Mesenchymal stem cell (in vitro differentiated cells and primary cell): ENCODE results near the gene STEAP3.

Experiments used
- DNase-seq: peaks from one replicate; pipeline ENCODE4 v3.0.0-alpha.2; 2013
- H2AFZ ChIP-seq: one replicate; pipeline ENCODE4 v1.6.1; 2013; ENCODE audit warnings: low read depth, mild to moderate bottlenecking, control low read depth, inconsistent platforms, low read length, moderate library complexity
- H2AK5ac ChIP-seq: 2 replicates; pipeline ENCODE4 v1.6.1; 2013; ENCODE audit warnings: low read length, moderate library complexity, mild to moderate bottlenecking, inconsistent platforms; ENCODE audit not compliant: severe bottlenecking
- H2BK120ac ChIP-seq: one replicate; pipeline ENCODE4 v1.6.1; 2013; ENCODE audit warnings: low read depth, mild to moderate bottlenecking, inconsistent platforms, low read length, moderate library complexity
- H2BK12ac ChIP-seq, 2 experiments: one replicate each; pipeline ENCODE4 v1.6.1; 2013; ENCODE audit warnings: inconsistent platforms in 2 of 2, low read length in 2 of 2, mild to moderate bottlenecking in 2 of 2, moderate library complexity in 2 of 2, control low read depth in 1 of 2
- H2BK15ac ChIP-seq: one replicate; pipeline ENCODE4 v1.6.1; 2013; ENCODE audit warnings: mild to moderate bottlenecking, low read depth, inconsistent platforms; ENCODE audit not compliant: poor library complexity, severe bottlenecking
- H2BK5ac ChIP-seq: 2 replicates; pipeline ENCODE4 v1.6.1; 2013; ENCODE audit warnings: low read depth, mild to moderate bottlenecking, low read length, control low read depth, inconsistent platforms; ENCODE audit not compliant: poor library complexity, severe bottlenecking
- H3K14ac ChIP-seq, 2 experiments: one replicate each; pipeline ENCODE4 v1.6.1; 2013; ENCODE audit warnings: inconsistent platforms in 2 of 2, low read length in 2 of 2, control low read depth in 1 of 2, mild to moderate bottlenecking in 1 of 2, moderate library complexity in 1 of 2
- H3K18ac ChIP-seq, 2 experiments: one replicate each; pipeline ENCODE4 v1.6.1; 2013; ENCODE audit warnings: inconsistent platforms in 2 of 2, low read length in 2 of 2, control low read depth in 1 of 2, low read depth in 1 of 2, mild to moderate bottlenecking in 1 of 2
- H3K23ac ChIP-seq, 2 experiments: one replicate each; pipeline ENCODE4 v1.6.1; 2013; ENCODE audit warnings: inconsistent platforms in 2 of 2, low read length in 2 of 2, mild to moderate bottlenecking in 2 of 2, moderate library complexity in 2 of 2, control low read depth in 1 of 2
- H3K27ac ChIP-seq: 2 replicates; pipeline ENCODE4 v1.5.1; 2013; ENCODE audit warnings: mild to moderate bottlenecking, moderate library complexity, low read length, control low read depth, inconsistent platforms; ENCODE audit not compliant: poor library complexity, severe bottlenecking
- H3K27me3 ChIP-seq, 2 experiments: 2 replicates each; pipeline versions ENCODE4 v1.6.1 to v1.7.0; 2013; ENCODE audit warnings: low read length in 2 of 2, mild to moderate bottlenecking in 2 of 2, moderate library complexity in 2 of 2, control low read depth in 1 of 2, inconsistent platforms in 1 of 2; ENCODE audit not compliant: control insufficient read depth in 1 of 2, insufficient read depth in 1 of 2
- H3K36me3 ChIP-seq, 2 experiments: 2 replicates each; pipeline versions ENCODE4 v1.6.1 to v1.7.0; 2013; ENCODE audit warnings: low read length in 2 of 2, control low read depth in 1 of 2, inconsistent platforms in 1 of 2, low read depth in 1 of 2, mild to moderate bottlenecking in 1 of 2; ENCODE audit not compliant: insufficient read depth in 2 of 2, control insufficient read depth in 1 of 2
- H3K4ac ChIP-seq, 2 experiments: one replicate each; pipeline ENCODE4 v1.6.1; 2013; ENCODE audit warnings: inconsistent platforms in 2 of 2, low read length in 2 of 2, mild to moderate bottlenecking in 2 of 2, moderate library complexity in 2 of 2, control low read depth in 1 of 2, low read depth in 1 of 2
- H3K4me1 ChIP-seq: 2 replicates; pipeline ENCODE4 v1.6.1; 2013; ENCODE audit warnings: low read depth, low read length, control low read depth; ENCODE audit not compliant: control insufficient read depth, insufficient read depth
- H3K4me2 ChIP-seq: 2 replicates; pipeline ENCODE4 v1.6.1; 2013; ENCODE audit warnings: low read length, mild to moderate bottlenecking, inconsistent platforms; ENCODE audit not compliant: poor library complexity, severe bottlenecking
- H3K4me3 ChIP-seq, 2 experiments: 2 replicates each; pipeline versions ENCODE4 v1.5.1 to v1.7.0; 2013; ENCODE audit warnings: low read length in 2 of 2, mild to moderate bottlenecking in 2 of 2, control low read depth in 1 of 2, low read depth in 1 of 2; ENCODE audit not compliant: insufficient read depth in 1 of 2
- H3K79me1 ChIP-seq: replicated peaks from 2 replicates; pipeline ENCODE4 v1.6.1; 2013; ENCODE audit warnings: mild to moderate bottlenecking, control low read depth, low read length, inconsistent platforms; ENCODE audit not compliant: poor library complexity, severe bottlenecking
- H3K9ac ChIP-seq: 2 replicates; pipeline ENCODE4 v1.7.0; 2013; ENCODE audit warnings: mild to moderate bottlenecking, low read length, moderate library complexity
- H3K9me3 ChIP-seq: 2 replicates; pipeline ENCODE4 v1.7.0; 2013; ENCODE audit warnings: mild to moderate bottlenecking, low read length; ENCODE audit not compliant: control insufficient read depth
- H4K8ac ChIP-seq: one replicate; pipeline ENCODE4 v1.6.1; 2013; ENCODE audit warnings: inconsistent platforms, mild to moderate bottlenecking, low read length, moderate library complexity
- H4K91ac ChIP-seq: one replicate; pipeline ENCODE4 v1.6.1; 2013; ENCODE audit warnings: mild to moderate bottlenecking, low read length, inconsistent platforms
- WGBS: methylation state at CpG from one replicate; pipeline ENCODE4 v1.1.7; 2013; ENCODE audit warnings: mixed read lengths; 5-methylcytosine and 5-hydroxymethylcytosine counted together

The STEAP3 gene

GRCh38 chr2:119218478-119219064 lies 5.1 kb upstream of the STEAP3 start:
- Histone ChIP-seq H3K14ac (peak overlapping the region in 1 of 2 experiments; percentile 3), H2BK12ac (peak overlapping the region; percentile 3 to 20)

GRCh38 chr2:119219873-119220272 lies 3.8 kb upstream of the STEAP3 start:
- Histone ChIP-seq H2AK5ac (no peak overlapping the region), H2BK120ac (no peak overlapping the region), H3K23ac (no peak overlapping the region), H3K4ac (no peak overlapping the region), H2BK12ac (peak overlapping the region in 1 of 2 experiments; percentile 11), H4K8ac (no peak overlapping the region), H2BK5ac (no peak overlapping the region), H3K9ac (no peak overlapping the region), H2AFZ (no peak overlapping the region), H3K4me3 (no peak overlapping the region), H3K27ac (no peak overlapping the region), H3K9me3 (no peaks in the 10 kb centered on the region), H3K27me3 (no peaks in the 10 kb centered on the region), H3K4me2 (no peak overlapping the region), H3K36me3 (no peaks in the 10 kb centered on the region), H3K18ac (peak overlapping the region in 1 of 2 experiments; percentile 41), H3K4me1 (peaks cover 29% of the 10 kb centered on the region), H3K79me1 (peaks cover 9% of the 10 kb centered on the region), H3K14ac (no peak overlapping the region), H2BK15ac (no peak overlapping the region), H4K91ac (no peak overlapping the region)
- peak; percentile 28 for DNase-seq
- WGBS = 73% methylated on average over 5 of the region's 6 CpGs

More at GRCh38 chr2:119218478-119219064, 5.1 kb upstream of the STEAP3 start:
- Histone ChIP-seq H2AFZ (no peak overlapping the region), H3K9ac (no peak overlapping the region), H3K27ac (no peak overlapping the region), H3K27me3 (no peaks in the 10 kb centered on the region), H3K23ac (no peak overlapping the region), H3K36me3 (no peaks in the 10 kb centered on the region), H2AK5ac (peak overlapping the region; percentile 12), H3K18ac (no peak overlapping the region), H2BK120ac (no peak overlapping the region), H4K91ac (peak overlapping the region; percentile 36), H4K8ac (peak overlapping the region; percentile 8), H3K9me3 (no peaks in the 10 kb centered on the region), H3K4ac (no peak overlapping the region), H2BK15ac (no peak overlapping the region), H3K4me1 (peaks cover 21% of the 10 kb centered on the region), H3K4me2 (no peak overlapping the region), H2BK5ac (no peak overlapping the region), H3K79me1 (no peaks in the 10 kb centered on the region), H3K4me3 (no peak overlapping the region)
- WGBS = 65% methylated on average over 6 of the region's 6 CpGs
- DNase-seq = peak; percentile 73

GRCh38 chr2:119220720-119221301 lies 2.8 kb upstream of the STEAP3 start:
- H3K27me3 ChIP-seq = no peaks in the 10 kb centered on the region
- H3K79me1 ChIP-seq = peaks cover 17% of the 10 kb centered on the region
- H2BK15ac ChIP-seq = no peak overlapping the region
- no peak overlapping the region for H2BK5ac ChIP-seq
- no peak overlapping the region for H2BK12ac ChIP-seq
- H2BK120ac ChIP-seq = no peak overlapping the region
- WGBS = 100% methylated on average over 1 of the region's 2 CpGs
- no peak overlapping the region for H3K4me3 ChIP-seq
- H3K23ac ChIP-seq = no peak overlapping the region
- H3K9ac ChIP-seq = no peak overlapping the region
- H4K8ac ChIP-seq = no peak overlapping the region
- H3K27ac ChIP-seq = no peak overlapping the region
- no peaks in the 10 kb centered on the region for H3K9me3 ChIP-seq
- no peaks in the 10 kb centered on the region for H3K36me3 ChIP-seq
- peaks cover 36% of the 10 kb centered on the region for H3K4me1 ChIP-seq
- no peak overlapping the region for H3K4me2 ChIP-seq
- H3K4ac ChIP-seq = no peak overlapping the region
- H3K18ac ChIP-seq = peak overlapping the region in 1 of 2 experiments; percentile 41
- no peak for DNase-seq
- H2AK5ac ChIP-seq = no peak overlapping the region
- no peak overlapping the region for H4K91ac ChIP-seq
- no peak overlapping the region for H3K14ac ChIP-seq
- H2AFZ ChIP-seq = no peak overlapping the region

GRCh38 chr2:119221609-119222008 lies 2.0 kb upstream of the STEAP3 start:
- H3K23ac ChIP-seq = no peak overlapping the region
- H3K27me3 ChIP-seq = no peaks in the 10 kb centered on the region
- no peaks in the 10 kb centered on the region for H3K9me3 ChIP-seq
- no peak overlapping the region for H4K91ac ChIP-seq
- no peak overlapping the region for H2BK120ac ChIP-seq
- H4K8ac ChIP-seq = no peak overlapping the region
- peaks cover under 1 to 3% of the 10 kb centered on the region in 2 experiments for H3K36me3 ChIP-seq
- H3K9ac ChIP-seq = no peak overlapping the region
- no peak overlapping the region for H3K18ac ChIP-seq
- no peak overlapping the region for H3K4me3 ChIP-seq
- H3K4me2 ChIP-seq = no peak overlapping the region
- no peak overlapping the region for H2BK5ac ChIP-seq
- peaks cover 24% of the 10 kb centered on the region for H3K79me1 ChIP-seq
- no peak overlapping the region for H3K27ac ChIP-seq
- no peak for DNase-seq
- no peak overlapping the region for H2BK12ac ChIP-seq
- H2AFZ ChIP-seq = no peak overlapping the region
- no peak overlapping the region for H3K4ac ChIP-seq
- 75% methylated on average over 5 of the region's 5 CpGs for WGBS
- no peak overlapping the region for H3K14ac ChIP-seq
- H3K4me1 ChIP-seq = peaks cover 43% of the 10 kb centered on the region
- H2AK5ac ChIP-seq = no peak overlapping the region
- H2BK15ac ChIP-seq = no peak overlapping the region
